ENCODE data around the gene PHIP.
A peak's percentile ranks its signal among the peaks of the same experiment; 100 is the strongest.
"Not testable (repeated sequence)": the region's sequence is repeated elsewhere in the genome, so short reads cannot be mapped to it uniquely, and the experiment has no call there.

The PHIP gene

DNA sequence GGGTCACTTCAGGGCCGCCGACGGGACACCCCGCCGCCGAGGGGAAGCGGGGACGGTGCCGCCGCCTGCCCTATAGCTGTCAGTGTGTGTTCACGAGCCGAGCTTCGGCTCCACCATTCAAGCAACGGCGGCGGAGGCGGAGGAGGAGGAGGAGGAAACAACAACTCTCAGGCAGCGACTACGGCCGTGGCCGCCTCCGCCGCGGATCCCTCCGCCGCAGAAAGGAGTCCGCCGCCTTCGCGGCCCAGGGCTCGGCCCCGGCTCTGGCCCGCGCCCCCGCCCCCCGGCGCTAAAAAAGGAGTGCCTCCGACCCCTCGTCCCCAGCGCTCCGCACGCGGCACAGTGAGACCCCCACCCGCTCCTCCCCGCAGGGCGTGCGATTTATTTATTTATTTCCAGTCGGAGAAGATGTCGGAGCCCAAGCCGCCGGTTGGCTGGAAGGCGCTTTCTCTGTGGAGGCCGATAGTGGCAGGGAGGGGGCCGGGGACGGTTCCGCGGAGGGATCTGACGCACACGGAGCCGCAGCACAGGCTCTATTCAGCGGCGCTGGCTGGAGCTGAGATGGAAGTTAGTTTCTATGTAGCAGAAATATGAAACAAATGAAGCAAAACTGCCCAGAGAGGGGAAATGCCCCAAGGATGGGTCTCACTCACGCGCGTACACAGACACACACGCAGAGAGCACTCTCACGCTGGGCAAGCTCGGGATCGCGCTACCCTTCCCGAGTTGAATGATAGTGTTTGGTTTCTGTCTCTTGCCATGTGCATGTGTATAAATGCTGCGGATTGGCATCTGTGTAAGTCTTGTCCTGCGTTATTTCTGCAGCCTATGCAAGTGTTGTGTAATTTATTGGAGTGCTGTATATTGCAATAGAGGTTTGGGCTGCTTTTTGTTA lies at the start of gene PHIP:
Gene PHIP, minus strand, starts transcription at position 180 of the 895 bp plus-strand sequence. CDS start 186 bp downstream, outside the sequence.
- DNase-seq: peak; percentile 98

DNA sequence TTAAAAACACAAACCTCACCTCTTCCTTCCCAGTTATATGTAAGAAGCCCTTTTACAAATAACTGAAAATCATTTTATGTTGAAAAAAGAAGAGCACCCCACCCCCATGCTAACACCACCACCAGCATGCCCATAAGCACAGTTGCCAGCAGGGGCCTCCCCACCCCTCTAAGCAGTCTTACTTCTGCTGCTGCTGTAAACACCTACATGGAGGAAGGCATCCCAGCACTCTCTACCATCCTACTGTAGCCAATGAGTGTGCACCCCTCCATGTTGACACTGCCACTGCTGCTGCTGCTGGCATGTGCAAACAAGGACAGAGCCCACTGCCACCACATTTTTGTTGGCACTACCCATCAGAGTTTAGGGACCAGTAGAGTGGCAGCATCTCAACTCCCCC lies 49.6 kb upstream of the PHIP start:
- DNase-seq: no peak

DNA sequence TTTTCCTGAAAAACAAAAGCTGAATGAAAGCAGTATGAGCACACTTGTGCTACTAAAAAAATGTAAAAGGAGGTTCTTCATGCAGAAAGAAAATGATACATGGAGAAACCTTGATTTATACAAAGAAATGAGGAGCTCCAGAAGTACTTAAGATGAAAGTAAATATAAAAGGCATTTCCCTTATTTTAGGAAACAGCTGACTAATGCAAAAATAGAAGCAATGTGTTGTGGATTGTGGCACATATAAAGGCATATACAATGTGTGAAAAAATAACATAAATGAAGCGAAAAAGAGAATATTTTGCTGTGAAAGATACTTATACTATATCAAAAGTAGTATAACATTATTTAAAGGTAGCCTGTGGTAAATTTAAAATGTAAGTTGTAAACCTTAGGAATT lies 41.2 kb upstream of the PHIP start:
- DNase-seq: no peak

DNA sequence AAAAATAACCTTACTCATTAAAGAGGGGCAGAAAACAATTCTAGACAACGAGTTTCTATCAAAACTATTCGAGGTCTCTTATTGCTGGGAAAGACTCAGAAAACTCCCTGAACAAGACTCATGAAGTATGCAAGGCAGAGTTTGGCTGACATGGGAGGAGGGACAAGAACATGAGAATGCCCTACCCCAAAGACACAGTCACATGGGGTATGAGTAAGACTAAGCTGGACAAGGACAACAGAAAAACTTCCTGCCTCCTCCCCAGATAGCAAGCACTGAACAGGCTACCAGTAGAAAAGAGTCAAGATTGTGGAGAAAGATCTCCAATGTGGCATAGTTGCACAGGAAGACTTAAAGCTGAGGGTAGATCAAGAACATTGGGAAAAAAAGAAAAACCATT lies 39.7 kb upstream of the PHIP start:
- DNase-seq: no peak

DNA sequence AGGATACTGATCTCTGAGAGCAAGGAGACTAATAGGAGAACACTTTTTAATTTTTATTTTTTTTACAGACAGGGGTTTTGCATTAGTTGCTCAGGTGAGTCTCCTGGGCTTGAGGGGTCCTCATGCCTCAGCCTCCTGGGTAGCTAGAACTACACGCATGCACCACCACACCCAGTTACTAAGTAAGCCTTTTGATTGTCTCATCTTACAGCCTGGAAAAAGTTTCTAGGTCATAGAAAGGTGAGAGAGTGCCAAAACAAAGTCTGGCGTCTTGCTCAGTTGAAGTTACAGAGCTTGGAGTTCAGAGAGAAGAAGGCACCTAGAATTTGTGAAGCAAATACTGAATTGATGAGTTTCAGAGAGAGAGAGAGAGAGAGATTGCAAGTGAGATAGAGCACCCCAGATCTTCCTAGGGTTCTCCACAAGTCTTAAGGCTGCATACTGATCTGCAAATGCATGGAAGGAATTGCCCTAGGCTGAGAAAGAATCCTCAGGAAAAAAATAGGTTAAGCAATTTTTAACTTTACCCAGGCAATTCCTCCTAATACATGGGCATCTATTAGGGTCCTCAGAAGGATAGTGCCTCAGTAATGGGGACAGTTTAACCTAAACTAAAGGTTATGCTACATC lies 37.6 kb upstream of the PHIP start:
- DNase-seq: no peak

DNA sequence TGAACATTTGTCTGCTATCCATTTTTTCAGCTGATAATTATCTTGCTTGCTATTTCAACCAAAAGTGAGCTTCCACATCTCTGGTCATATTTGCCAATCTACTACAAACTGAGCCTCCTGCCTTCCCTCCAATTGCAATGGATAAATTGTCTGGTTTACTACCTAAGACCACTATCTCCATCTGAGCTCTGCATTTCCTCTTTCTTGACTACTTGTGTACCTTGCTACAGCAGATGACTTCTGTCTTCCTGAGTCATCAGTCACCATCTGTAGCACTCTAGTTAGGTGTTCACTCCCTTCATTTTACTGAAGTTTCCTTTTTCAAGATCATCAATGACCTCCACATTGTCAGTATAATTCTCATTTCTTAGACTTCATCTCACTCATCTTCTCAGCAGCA lies 33.5 kb upstream of the PHIP start:
- DNase-seq: no peak

DNA sequence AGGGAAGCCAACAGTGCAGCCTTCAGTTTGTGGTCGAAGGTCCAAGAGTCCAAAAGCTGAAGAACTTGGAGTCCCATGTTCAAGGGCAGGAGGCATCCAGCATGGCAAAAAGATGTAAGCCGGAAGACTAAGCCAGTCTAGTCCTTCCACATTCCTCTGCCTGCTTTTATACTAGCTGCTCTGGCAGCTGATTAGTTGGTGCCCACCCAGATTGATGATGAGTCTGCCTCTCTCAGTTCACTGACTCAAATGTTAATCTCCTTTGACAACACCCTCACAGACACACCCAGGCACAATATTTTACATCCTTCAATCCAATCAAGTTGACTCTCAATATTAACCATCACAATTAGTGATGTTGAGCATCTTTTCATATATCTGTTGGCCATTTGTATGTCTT lies 23.1 kb upstream of the PHIP start:
- DNase-seq: no peak

DNA sequence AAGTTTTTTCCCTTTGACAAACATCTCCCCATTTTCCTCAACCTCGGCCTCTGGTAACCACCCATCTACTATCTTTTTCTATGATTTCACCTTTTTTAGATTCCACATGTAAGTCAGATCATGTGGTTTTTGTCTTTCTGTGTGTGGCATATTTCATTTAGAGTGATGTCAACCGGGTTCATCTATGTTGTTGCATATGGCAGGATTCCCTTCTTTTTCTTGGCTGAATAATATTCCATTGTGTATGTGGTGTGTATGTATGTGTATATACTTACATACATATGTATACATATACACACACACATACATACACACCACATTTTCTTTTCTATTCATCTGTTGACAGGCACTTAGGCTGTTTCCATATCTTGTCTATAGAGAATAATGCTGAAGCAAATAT lies 22.2 kb upstream of the PHIP start:
- no peak for DNase-seq

DNA sequence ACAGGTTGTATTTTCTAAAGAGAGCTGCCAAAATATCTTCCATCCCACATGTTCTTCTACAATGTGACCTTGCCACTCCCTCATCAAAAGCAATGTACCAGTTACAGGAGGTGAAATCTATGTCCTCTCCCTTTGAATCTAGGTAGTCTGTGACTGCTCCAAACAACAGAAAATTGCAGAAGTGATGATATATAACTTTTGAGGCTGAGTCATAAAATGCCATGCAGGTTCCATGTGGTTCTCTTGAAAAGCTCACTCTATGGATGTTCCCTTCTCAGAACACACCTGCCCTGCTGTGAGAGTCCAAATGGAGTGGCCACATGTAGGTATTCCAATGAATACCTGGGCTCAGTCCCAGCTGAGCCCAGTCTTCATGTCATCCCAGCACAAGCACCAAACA lies 16.9 kb upstream of the PHIP start:
- DNase-seq: no peak

DNA sequence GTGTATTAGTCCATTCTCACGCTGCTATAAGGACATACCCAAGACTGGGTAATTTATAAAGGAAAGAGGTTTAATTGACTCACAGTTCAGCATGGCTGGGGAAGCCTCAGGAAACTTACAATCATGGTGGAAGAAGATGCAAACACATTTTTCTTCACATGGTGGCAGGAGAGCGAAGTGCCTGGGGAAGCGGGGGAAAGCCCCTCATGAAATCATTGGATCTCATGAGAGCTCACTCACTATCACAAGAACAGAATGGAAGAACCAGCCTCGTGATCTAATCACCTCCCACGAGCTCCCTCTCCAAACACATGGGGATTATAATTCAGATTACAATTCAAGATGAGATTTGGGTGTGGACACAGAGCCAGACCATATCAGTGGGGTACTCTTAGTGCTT lies 13.7 kb upstream of the PHIP start:
- DNase-seq: not testable (repeated sequence)

DNA sequence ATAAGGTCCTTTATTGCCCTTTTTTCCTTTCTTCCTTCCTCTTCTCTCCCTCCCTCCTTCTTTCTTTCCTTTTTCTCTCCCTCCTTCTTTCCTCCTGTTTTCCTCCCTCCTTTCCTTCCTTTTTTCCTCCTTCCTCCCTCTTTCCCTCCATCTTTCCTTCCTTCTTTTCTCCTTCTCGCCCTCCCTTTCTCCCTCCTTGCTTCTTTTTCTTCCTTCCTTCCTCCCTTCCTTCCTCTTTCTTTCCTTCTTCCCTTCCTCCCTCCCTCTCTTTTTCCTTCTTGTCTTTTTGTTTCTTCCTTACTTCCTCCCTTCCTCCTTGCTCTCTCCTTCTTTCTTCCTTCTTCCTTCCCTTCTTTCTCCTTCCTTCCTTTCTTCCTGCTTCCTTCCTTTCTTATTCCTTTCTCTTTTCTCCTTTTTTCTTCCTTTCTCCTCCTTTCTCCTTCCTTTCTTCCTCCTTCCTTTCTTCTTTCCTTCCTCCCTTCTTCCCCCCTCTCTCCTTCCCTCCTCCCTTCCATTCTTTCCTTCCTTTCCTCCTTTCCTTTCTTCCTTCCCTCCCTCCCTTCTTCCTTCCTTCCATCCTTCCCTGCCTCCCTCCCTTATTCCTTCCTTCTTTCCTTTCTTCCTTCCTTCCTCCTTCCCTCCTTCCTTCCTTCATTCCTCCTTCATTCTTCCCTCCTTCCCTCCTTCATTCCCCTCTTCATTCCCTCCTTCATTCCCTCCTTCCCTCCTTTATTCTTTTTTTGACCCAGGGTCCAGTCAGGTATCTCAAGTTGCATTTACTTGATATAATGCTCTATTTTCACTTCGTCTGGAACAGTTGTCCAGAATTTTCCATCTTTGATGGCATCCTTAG lies 11.7 kb upstream of the PHIP start:
- no peak for DNase-seq

DNA sequence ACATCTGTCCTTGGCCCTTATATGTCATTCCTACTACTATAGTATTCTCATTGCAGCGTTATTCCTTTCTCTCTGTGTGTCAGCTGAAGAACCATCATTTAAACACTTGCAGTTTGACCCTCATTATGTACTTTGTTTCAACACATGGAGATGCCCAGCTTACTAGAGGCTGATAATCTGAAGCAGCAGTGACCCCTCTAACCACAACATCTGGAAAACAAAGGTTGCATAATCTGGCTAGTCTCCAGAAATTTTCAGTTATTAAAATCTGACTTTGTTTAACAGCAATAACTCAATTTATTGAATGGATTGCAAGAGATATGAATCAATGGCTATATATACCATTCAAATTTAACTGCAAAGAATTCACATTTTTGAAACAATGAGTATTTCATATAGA lies 6.6 kb upstream of the PHIP start:
- no peak for DNase-seq

DNA sequence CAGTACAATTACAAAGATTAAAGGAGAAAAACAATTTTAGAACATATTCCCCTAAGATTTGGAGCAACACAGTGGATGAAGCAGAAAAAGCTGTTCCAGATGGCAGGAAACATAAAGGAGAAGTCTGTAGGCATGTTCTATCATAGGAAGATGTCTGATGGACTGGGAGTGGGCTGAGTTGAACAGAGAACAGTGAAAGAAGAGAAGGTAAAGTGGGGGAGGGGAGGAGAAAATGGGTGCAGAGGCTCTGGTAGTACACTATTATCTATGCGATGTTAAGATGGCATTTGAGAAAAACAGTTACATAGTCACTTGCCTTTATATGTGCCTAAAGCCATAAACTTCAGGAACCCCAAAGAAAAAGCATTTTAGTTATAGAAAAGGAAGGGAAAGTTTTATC lies 4.2 kb upstream of the PHIP start:
- DNase-seq: no peak

DNA sequence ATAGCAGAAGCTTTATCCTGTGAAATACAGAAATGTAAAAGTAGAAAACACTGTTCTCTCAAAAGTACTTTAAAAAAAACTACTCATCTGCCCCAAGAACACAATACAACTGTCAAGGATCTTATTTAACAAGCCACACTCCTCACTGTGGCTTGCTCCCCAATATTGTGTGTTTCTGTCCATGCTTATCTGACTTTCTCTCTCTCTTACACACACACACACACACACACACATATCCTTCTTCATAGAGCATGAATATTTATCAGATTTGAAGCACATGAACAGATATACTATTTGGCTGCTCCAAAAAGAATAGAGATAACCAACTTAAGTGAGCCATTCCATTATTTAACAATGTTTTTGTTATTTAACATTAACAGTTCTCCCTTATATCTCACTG lies 3.6 kb upstream of the PHIP start:
- no peak for DNase-seq

DNA sequence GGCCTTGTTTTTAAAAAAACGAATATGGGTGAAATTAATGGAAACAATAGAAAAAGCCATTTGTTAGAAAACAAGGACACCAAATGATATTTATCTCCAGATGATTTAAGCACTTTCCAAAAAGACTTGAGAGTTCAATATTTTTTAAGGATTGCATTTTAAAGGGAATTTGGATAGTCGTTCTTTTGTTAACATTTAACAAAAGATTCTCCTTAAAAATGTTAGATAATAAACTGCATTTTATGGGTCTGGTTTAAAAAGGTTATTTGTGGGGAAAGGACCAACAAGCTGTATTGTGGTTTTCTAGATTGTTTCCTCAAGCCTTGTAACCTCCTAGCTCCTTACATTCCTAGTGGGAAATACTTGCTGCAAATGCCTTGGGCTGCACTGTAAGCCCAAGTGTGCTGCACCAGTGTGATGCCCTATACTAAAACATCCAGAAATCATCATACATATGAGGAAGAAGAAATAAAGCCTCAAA lies 1.5 kb upstream of the PHIP start:
- peak; percentile 18 for DNase-seq

DNA sequence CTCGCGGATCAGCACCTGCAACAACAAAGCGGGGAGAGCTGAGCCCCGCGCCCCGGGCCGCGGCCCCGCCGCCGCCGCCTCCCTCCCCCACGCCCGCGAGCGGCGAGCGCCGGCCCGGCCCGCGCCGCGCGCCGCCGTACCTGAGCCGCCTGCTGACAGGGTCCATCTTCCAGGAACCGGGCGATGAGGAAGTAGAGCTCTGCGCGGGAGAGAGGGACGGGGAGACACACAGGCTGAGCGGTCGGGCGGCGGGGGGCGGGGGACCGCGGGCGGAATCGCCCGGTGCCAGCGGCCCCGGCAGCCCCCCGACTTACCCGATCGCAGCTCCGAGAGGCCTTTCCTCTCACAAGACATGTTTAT lies 359 bp downstream of the PHIP start:
- no peak for DNase-seq

DNA sequence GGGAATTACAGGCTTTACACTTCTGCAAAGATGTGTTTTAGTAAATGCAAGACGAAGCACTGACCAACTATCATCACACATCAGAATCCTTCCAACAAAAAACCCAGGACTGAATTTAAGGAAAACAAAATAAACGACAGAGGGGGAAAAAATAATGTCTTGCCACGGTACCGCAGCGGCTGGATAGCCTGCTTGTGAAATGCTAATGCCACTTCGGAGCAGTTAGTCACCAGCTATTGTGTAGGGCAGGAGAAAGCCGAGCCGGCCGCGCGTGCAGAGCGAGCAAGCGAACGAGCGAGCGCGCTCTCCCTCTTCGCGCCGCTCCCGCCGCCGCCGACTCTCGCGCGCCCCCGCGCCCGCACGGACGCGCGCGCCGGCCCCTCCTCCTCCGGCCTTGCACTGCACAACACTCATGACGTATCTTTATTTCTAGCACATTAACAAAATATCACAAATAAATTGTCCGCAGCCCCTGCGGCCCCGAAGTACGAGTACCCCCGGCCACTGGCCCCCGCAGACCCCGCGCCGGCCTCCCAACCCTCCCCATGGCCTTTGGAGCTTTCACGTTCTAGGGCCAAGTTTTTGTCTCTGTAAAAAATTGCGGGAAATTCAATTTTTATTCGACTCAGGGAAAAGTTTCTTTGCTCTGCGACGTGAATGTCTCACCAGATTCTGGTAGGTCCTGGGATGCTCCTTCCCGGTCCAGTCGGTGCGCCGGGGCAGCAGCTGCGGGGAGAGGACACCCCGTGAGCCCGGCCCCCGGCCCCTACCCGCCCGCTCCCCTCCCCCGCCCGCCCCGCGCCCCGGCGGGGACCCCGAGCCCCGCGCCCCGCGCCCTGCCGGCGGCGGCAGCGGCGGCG lies 1.0 kb downstream of the PHIP start:
- DNase-seq: peak; percentile 93

DNA sequence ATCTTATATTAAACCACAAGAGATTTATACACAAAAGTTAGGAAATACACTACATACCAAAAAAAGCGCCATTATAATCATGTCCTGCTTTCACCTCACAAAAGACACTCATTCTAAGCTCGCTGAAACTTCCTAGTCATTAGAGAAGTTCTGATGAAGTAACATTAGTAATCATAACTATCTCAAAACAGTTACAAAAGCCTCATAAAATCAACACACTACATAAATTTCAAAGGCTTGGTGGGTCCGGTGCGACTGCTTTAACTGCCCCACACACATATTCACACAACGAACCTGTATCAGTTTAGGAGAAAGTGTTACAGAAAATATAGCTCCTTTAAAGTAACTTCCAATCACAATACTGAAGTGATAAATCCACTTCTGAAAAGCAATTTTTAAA lies 1.9 kb downstream of the PHIP start:
- DNase-seq: peak; percentile 34

DNA sequence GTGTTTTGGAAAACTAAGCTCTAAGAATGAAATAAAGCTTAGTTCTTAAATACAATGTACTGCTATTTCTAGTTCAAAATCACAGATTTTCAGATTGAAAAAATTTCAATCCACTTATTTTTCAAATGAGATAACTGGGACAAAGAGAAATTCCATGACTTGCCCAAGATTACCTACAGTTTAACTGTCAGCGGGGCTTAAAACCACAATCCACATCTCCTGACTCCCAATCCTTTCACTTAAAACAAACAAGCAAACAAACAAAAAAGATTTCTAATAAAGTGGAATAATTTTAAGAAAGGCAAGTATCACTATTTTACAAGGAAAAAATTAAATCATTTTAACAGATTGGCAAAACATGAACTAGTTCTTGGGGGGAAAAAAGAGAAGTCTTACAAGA lies 4.2 kb downstream of the PHIP start:
- no peak for DNase-seq

DNA sequence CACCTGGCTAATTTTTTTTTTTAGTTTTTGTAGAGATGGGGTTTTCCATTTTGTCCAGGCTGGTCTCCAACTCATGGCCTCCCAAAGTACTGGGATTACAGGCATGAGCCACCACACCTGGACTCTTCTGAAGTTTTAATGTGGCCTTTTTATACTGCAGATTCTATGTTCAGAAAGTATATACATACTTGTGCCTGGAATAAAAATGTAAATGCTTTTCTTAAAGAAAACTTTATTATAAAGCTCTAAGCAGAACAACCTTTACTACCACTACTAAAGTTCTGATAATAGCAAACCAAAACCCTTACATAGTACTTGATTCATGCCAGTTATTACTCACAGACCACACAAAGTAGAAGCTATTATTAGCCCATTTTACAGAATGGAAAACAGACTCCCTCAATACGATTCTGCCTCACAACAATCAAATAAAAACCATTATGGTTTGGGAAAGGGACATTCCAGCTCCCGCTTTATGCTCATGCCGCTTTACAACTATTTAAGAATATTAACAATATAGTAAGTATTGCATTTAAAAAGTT lies 5.3 kb downstream of the PHIP start:
- no peak for DNase-seq

DNA sequence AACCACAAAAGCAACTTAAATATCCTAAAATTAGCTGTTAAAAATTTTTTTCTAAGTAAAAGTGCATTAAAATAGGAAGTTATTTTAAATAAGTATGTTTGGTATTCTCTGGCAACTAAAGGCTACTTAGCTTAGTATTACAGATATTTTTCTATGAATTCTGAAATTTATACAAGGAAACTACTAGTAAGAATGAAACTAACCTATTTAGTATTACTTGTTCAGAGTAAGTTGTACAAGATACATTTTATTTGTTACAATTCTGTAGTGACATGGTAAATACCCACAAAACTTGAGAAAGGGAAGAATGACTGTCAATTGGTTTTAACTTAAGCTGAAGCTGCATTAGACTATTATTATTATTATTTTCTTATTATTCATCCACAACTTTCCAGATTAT lies 6.5 kb downstream of the PHIP start:
- no peak for DNase-seq

DNA sequence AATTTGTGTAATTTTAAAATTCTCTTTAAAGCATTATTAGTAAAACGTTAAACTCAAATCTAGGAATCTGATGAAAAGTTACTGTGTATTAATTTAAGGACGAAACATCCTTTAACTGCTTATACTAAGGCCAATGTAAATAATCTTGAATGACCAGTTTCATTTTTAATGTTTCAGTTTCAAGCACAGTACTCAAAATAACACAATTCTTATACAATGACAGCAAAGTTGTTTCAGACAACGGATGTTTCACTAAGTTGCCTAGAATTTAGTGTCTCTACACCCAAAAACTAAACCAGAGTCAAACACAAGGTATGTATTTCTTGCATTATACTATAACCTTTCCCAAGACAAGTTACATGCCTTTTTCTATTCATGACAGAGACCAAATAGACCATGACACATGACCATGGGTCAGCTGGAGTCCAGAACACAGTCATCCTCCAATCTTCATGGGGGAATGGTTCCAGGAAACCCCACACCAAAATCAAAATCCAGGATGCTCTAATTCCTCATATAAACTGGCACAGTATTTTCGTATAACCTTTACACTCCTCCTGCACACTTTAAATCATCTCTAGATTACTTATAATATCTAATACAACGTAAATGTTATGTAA lies 7.7 kb downstream of the PHIP start:
- DNase-seq: no peak

Measured in fibroblast of skin of right quadriceps (primary cell).